Activated T-helper 1 cell treated with anti-CD3 and anti-CD28 coated beads, Interleukin-2, amount 50 U/mL, for 16 hours (primary cell): ENCODE data around the gene GPATCH1.
A peak's percentile ranks its signal among the peaks of the same experiment; 100 is the strongest.
"Not testable (repeated sequence)": the region's sequence is repeated elsewhere in the genome, so short reads cannot be mapped to it uniquely, and the experiment has no call there.

Experiments used
- DNase-seq, 2 donors: peaks; one replicate each; pipeline ENCODE4 v3.0.0-alpha.2; 2020; ENCODE audit warnings: low read depth in 1 of 2, low spot score in 1 of 2

The GPATCH1 gene, protein sequence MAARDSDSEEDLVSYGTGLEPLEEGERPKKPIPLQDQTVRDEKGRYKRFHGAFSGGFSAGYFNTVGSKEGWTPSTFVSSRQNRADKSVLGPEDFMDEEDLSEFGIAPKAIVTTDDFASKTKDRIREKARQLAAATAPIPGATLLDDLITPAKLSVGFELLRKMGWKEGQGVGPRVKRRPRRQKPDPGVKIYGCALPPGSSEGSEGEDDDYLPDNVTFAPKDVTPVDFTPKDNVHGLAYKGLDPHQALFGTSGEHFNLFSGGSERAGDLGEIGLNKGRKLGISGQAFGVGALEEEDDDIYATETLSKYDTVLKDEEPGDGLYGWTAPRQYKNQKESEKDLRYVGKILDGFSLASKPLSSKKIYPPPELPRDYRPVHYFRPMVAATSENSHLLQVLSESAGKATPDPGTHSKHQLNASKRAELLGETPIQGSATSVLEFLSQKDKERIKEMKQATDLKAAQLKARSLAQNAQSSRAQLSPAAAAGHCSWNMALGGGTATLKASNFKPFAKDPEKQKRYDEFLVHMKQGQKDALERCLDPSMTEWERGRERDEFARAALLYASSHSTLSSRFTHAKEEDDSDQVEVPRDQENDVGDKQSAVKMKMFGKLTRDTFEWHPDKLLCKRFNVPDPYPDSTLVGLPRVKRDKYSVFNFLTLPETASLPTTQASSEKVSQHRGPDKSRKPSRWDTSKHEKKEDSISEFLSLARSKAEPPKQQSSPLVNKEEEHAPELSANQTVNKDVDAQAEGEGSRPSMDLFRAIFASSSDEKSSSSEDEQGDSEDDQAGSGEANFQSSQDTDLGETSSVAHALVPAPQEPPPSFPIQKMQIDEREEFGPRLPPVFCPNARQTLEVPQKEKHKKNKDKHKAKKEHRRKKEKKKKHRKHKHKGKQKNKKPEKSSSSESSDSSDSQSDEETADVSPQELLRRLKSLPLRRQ

DNA sequence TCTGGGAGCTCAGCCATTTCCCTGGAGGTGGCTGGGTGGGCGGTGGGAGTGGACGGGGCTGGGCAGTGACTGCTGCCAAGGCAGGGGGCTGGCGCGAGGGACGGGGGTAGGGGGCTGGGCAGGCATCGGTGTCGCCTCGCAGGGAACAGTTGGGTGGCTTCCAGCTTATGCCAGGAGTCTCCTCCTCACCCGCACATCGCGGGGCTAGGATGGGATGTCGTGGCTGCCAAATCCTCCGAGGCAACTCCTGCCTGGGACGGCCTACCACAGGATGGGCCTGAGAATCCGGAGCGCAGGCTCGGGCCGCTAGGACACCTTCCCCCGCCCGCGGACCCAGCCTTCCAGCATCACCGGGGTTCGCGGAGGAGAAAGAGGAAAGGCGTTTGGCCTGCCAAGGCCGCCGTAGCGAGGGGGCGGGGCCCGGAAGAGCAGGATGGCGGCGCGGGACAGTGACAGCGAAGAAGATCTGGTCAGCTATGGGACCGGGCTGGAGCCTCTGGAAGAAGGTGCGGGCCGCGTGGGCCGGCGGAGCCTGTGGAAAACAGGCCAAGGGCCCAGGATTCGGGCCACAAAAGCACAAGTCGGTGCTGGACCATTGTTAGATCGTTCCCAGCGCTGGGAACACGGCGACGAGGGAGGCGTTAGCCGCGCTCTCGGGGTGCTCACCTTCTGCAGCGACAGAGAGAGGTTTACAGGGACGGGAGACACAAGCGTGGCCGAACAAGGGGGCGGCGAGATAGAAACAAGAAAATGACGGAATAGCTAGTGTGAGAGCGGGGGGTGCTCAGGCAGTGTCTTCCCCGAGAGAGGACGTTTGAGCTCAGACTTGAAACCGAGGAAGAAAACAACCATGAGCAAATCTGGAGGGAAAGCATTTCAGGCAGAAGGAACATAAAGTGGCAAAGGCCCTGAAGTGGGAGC, at the start of gene GPATCH1:
Gene GPATCH1 (plus strand): TSS at position 421 of the 921 bp plus-strand sequence. CDS start 13 bp downstream, at position 434.
- peak; percentile 70 to 79 for DNase-seq

GRCh38 chr19:33032218-33032781, 48.7 kb upstream of the GPATCH1 start:
- no peak for DNase-seq

DNA sequence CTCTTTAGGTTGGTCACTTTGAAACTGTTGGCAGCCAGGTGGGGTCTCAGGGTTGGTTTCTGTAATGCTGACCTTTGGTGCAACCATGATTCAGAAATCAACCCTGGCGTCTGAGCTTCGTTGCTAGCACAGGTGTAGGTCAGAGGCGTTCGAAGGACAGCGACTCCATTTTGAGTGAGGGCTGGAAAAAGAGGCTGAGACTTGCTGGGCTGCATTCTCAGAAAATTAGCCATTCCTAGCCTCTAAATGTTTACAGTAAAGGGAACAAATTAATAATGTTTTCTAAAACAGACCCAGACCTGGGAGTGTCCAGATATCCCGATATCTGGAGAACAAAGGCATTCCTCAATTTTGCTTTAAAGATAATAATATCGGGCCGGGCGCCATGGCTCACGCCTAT, 45.5 kb upstream of the GPATCH1 start:
- DNase-seq, result no peak

DNA sequence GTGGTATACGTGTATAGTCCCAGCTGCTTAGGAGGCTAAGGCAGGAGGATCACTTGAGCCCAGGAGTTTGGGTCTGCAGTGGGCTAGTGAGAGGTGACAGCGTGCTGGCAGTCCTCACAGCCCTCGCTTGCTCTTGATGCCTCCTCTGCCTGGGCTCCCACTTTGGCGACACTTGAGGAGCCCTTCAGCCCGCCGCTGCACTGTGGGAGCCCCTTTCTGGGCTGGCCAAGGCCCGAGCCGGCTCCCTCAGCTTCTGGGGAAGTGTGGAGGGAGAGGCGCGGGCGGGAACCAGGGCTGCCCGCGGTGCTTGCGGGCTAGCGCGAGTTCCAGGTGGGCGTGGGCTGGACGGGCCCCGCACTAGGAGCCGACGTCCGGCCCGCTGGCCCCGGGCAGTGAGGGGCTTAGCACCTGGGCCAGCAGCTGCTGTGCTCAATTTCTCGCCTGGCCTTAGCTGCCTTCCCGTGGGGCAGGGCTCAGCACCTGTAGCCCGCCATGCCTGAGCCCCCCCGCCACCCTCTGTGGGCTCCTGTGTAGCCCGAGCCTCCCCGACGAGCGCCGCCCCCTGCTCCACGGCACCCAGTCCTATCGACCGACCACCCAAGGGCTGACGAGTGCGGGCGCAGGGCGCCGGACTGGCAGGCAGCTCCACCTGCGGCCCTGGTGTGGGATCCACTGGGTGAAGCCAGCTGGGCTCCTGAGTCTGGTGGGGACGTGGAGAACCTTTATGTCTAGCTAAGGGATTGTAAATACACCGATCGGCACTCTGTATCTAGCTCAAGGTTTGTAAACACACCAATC, 44.4 kb upstream of the GPATCH1 start:
- DNase-seq, result not testable (repeated sequence)

DNA sequence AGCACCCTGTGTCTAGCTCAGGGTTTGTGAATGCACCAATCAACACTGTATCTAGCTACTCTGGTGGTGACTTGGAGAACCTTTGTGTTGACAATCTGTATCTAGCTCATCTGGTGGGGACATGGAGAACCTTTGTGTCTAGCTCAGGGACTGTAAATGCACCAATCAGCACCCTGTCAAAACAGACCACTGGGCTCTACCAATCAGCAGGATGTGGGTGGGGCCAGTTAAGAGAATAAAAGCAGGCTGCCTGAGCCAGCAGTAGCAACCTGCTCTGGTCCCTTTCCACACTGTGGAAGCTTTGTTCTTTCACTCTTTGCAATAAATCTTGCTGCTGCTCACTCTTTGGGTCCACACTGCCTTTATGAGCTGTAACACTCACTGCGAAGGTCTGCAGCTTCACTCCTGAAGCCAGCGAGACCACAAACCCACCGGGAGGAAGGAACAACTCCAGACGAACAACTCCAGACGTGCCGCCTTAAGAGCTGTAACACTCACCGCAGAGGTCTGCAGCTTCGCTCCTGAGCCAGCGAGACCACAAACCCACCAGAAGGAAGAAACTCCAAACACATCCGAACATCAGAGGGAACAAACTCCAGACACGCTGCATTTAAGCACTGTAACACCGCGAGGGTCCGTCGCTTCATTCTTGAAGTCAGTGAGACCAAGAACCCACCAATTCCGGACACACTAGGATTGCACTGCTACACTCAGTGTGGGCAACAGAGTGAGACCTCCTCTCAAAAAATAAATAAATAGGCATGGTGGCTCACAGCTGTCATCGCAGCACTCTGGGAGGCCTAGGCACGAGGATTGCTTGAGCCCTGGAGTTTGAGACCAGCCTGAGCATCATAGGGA, 43.6 kb upstream of the GPATCH1 start:
- DNase-seq, result not testable (repeated sequence)

- no peak for DNase-seq
These were observed 41.8 kb upstream of the GPATCH1 start for GRCh38 chr19:33039108-33039599.

GRCh38 chr19:33039815-33040214, 41.2 kb upstream of the GPATCH1 start:
- DNase-seq, result no peak

GRCh38 chr19:33040994-33041827, 39.8 kb upstream of the GPATCH1 start:
- no peak for DNase-seq

DNA sequence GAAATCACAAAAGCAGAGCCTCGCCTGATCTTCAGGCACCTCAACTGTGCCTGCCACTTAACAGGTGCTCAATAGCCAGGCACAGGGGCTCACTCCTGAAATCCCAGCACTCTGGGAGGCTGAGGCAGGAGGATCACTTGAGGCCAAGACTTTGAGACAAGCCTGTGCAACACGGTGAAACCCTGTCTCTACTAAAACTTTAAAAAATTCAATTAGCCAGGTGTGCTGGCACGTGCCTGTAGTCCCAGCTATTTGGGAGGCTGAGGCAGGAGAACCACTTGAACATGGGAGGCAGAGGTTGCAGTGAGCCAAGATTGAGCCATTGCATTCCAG, 39.2 kb upstream of the GPATCH1 start:
- DNase-seq, result not testable (repeated sequence)

DNA sequence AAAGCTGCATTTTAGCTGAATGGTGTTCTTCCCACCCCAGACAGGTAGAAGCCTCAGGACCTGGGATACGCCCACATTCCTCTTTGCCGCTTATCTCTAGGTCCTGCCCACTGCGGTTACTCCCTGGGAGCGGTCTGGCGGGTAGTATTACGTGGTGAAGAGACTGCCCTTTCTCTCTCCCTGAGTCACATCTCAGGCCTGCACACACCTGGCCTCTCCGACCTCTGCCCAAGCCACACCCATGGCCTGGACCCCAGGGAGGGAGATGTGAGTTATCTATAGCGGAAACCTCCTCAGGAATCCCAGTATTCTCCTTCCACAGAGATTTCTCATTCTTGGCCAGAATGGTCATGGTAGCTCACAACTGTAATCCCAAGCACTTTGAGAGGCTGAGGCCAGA, 33.6 kb upstream of the GPATCH1 start:
- no peak for DNase-seq

DNA sequence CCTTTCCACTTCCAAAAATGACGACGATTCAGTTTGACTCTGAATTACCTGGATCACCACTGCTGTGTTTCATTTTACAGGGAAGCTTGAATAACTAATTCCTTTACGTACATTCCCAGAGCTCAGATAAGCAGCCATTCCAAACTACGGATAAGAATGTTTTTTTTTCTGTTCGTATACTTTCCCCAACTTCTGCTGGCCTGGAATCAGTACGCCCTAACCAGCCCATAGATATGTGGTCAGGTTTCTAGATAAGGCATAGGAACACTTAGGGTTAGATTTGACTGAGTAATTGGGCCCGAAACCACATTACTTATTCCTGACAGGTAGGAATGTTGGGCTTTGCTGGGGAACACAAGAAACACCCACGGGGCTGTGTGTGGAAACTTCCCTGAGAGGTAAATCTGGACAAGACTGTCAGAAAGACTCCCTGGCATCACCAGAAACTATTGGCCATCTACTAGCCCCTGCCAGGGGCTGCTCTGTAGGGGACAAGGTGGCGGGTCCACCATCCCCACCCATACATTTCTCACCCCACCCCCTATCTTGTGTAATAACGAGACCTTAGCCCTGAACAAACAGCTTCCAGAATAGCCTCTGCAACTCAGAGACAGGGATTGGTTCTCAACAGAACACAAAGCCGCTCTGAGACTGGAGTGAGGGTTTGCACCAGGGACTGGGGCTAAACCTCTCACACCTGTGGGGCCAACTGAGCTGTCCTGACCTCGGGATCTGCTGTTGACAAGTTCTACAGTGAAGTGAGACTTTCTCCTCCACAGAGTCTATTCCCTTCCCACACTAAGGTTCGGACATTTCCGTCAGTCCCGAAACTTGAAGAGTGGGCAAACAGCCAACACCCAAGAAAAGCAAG, 31.9 kb upstream of the GPATCH1 start:
- no peak for DNase-seq

- DNase-seq, result no peak
These were observed 30.9 kb upstream of the GPATCH1 start for GRCh38 chr19:33050110-33050509.

- DNase-seq, result no peak
These were observed 28.5 kb upstream of the GPATCH1 start for GRCh38 chr19:33052352-33052972.

DNA sequence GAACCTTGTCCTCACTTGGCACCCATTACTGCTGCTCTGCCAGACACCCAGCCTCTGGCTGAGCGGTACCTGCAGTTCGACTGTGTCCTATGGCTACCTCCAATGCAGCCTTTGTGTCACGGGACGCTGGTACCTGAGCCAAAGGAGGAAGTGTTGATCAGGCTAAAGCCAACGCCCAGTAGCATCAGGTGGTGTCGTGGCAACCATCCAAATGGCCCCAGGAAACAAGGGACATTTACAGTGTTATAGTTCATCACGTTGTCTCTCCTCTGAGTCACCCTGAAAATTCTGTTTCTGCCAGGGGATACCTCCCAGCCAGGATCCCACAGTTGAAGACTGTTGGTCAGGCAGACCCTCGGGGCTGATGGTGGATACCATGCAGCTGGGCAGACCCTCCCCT, 26.4 kb upstream of the GPATCH1 start:
- no peak for DNase-seq

DNA sequence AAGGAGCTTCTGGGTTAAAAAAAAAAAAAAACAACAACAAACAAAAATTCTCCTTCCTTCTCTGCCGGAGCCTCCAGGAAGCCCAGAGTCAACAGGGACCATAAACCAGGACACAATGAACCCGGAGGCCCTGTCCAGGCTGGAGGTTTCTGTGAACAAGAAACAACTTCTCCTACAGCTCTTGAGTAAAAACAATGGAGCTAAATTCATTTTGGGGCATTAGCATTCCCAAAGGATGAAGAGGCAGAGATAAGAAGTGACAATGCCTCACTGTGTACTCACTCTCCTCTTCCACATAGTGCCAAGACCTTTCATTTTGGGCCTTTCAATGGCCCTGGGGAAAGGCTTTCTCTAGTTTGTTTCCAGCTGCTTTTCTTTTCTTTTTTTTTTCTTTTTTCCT, 25.3 kb upstream of the GPATCH1 start:
- DNase-seq, result no peak

- DNase-seq, result no peak
These were observed 20.4 kb upstream of the GPATCH1 start for GRCh38 chr19:33060586-33060985.

DNA sequence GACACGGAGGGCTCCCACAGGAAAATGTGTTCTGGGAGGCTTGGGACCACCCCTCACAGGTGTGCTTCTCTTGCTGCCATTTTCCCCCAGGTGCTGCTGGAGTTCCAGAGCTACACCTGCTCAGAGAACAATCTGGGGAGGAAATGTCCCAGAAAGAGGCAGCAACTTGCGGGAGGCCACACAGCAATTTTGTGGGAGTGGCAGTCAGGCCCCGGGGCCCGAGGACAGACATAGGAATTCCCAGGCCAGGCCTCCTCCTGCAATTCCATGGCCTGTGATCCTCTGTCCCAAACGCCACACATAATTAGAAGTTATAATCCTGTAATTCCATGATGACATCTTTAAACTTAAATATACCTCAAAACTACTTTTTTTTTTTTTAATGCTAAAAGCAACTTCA, 18.1 kb upstream of the GPATCH1 start:
- DNase-seq, result no peak
